Breast epithelium (tissue), 3 donors: ENCODE data around the gene SNTG2.

Source experiments
- POLR2A ChIP-seq: fragments of 450-650 bp; IDR thresholded peaks from one replicate; pipeline ENCODE4 v1.6.1; 2016; ENCODE audit warnings: antibody characterized with exemption, mild to moderate bottlenecking, moderate library complexity
- TF ChIP-seq, protein P1 (sequence below), 3 donors: fragments of 450-650 bp; IDR thresholded peaks; one replicate each; pipeline ENCODE4 v1.5.1; 2016 to 2017; ENCODE audit warnings: antibody characterized with exemption in 3 of 3, mild to moderate bottlenecking in 3 of 3, moderate library complexity in 3 of 3

DNA sequence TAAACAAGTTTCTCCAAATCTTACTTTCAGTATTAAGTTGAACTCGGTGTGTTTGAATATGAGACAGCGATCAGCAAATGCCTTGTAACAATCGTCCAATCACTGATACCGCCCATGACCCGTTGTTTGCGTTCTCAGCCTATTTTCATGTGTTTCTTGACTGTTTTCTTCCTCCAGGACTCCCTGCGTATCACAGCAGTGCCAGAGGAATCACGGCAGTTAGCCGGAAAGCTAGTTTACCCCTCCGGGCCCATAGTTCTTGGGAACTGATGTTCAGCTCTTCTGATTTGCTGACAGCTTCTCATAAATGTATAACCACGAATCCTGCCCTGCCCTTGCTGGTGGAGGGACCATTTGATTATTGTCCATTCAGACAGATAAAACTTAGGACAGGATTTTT, 420.4 kb downstream of the SNTG2 start:
- TF ChIP-seq, protein P1, sequence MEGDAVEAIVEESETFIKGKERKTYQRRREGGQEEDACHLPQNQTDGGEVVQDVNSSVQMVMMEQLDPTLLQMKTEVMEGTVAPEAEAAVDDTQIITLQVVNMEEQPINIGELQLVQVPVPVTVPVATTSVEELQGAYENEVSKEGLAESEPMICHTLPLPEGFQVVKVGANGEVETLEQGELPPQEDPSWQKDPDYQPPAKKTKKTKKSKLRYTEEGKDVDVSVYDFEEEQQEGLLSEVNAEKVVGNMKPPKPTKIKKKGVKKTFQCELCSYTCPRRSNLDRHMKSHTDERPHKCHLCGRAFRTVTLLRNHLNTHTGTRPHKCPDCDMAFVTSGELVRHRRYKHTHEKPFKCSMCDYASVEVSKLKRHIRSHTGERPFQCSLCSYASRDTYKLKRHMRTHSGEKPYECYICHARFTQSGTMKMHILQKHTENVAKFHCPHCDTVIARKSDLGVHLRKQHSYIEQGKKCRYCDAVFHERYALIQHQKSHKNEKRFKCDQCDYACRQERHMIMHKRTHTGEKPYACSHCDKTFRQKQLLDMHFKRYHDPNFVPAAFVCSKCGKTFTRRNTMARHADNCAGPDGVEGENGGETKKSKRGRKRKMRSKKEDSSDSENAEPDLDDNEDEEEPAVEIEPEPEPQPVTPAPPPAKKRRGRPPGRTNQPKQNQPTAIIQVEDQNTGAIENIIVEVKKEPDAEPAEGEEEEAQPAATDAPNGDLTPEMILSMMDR (IDR thresholded peaks at IDR 0.05): no peak
- no peak for TF ChIP-seq POLR2A
